Measurements from ENCODE around the gene OCA2.

The OCA2 gene

GRCh38 chr15:28105224-28105791, 6.2 kb upstream of the OCA2 start:
- no peak for ATAC-seq (ENCODE audit: low read depth)
- Mint-ChIP-seq H3K27ac (no peak overlapping the region), H3K4me3 (peak overlapping the region; percentile 46), H3K4me1 (peaks cover 21% of the 10 kb centered on the region), H3K27me3 (peaks cover 26% of the 10 kb centered on the region), H3K9me3 (no peaks in the 10 kb centered on the region), H3K36me3 (peaks cover 5% of the 10 kb centered on the region)
- no peak for DNase-seq (ENCODE audit: low spot score in 2 of 2)

- no peak for ATAC-seq (ENCODE audit: low read depth)
- peaks cover 6% of the 10 kb centered on the region for H3K36me3 Mint-ChIP-seq
- no peak for DNase-seq (ENCODE audit: low spot score in 2 of 2)
- peaks cover 35% of the 10 kb centered on the region for H3K27me3 Mint-ChIP-seq
- H3K4me1 Mint-ChIP-seq: peaks cover 29% of the 10 kb centered on the region
- no peak overlapping the region for H3K27ac Mint-ChIP-seq
- no peaks in the 10 kb centered on the region for H3K9me3 Mint-ChIP-seq
- H3K4me3 Mint-ChIP-seq: no peak overlapping the region
These were observed 5.2 kb upstream of the OCA2 start for GRCh38 chr15:28104326-28104725.

GRCh38 chr15:28103831-28104230, 4.7 kb upstream of the OCA2 start:
- Mint-ChIP-seq H3K9me3 (no peaks in the 10 kb centered on the region), H3K27me3 (peaks cover 37% of the 10 kb centered on the region), H3K36me3 (peaks cover 6% of the 10 kb centered on the region), H3K27ac (no peak overlapping the region), H3K4me3 (no peak overlapping the region), H3K4me1 (peaks cover 29% of the 10 kb centered on the region)
- DNase-seq (ENCODE audit: low spot score in 2 of 2) (no peak), ATAC-seq (ENCODE audit: low read depth) (no peak)

DNA sequence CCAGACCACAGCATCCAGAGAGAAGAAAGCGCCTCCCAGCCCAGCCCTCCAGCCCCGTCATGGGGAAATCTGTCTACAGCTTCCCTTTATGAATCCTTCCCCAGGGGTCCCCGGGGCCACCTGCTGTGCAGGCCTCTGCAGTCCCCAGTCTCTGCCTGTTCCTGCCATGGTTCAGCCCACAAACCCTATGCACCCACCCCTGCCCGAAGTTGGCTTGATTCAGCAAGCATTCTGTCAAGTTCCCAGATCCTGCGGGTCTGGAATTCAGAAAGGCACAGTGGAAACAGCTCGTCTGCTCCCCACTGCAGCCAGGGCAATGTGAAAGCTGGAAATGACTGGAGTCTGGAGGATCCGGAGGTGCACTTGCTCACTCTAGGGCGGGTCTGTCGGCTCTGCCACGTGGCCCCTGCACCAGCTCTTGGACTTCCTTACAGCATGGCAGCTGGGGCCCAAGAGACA, 2.9 kb upstream of the OCA2 start:
- Mint-ChIP-seq H3K9me3 (no peaks in the 10 kb centered on the region), H3K4me1 (peaks cover 32% of the 10 kb centered on the region), H3K27ac (no peak overlapping the region), H3K27me3 (peaks cover 43% of the 10 kb centered on the region), H3K4me3 (no peak overlapping the region), H3K36me3 (peaks cover 6% of the 10 kb centered on the region)
- DNase-seq (ENCODE audit: low spot score in 2 of 2) (no peak), ATAC-seq (ENCODE audit: low read depth) (no peak)

DNA sequence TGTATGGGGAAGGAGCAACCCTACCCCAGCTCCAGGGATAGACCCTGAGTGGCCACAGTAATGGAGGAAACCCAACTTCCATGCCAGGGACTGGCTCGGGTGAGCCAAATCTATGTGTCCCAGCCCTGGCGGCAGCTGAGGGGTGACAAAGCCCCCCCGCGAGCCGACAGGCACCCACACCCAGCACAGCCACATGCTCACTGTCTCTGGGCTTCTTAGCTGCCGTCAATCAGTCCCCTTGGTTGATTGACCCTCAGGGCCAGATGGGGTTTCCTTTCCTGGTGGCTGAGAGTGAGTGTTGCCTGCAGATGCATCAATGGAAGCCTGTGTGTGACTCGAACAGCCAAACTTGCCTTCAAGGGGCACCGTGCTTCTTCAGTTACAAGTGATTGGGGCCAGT, 2.1 kb upstream of the OCA2 start:
- ATAC-seq (ENCODE audit: low read depth) (no peak), DNase-seq (ENCODE audit: low spot score in 2 of 2) (no peak)
- no peaks in the 10 kb centered on the region for H3K9me3 Mint-ChIP-seq
- peaks cover 6% of the 10 kb centered on the region for H3K36me3 Mint-ChIP-seq
- H3K27ac Mint-ChIP-seq: no peak overlapping the region
- H3K27me3 Mint-ChIP-seq: peaks cover 43% of the 10 kb centered on the region
- H3K4me1 Mint-ChIP-seq: peaks cover 32% of the 10 kb centered on the region
- H3K4me3 Mint-ChIP-seq: no peak overlapping the region

GRCh38 chr15:28100516-28101195, 1.5 kb upstream of the OCA2 start:
- DNase-seq (ENCODE audit: low spot score in 2 of 2): no peak
- H3K27me3 Mint-ChIP-seq: peaks cover 39% of the 10 kb centered on the region

DNA sequence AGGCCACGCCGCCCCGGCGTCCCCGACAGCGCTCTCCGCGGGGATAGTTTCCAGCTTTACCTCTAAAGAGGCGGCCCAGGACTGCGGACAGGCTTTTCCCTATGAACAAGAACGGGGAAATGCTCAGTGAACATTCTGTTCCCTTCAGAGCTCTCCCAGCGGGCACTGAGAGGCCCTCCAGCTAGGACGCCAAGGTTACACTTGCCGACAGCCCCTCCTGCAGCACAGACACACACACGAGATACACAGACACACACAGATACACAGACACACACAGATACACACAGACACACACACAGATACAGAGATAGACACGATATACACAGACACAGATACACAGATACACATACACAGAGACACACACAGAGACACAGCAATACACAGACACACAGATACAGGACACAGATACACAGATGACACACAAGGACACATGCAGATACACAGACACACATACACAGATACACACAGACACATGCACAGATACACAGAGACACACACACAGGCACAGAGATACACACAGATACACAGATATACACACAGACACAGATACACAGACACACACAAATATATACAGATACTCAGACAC, 533 bp upstream of the OCA2 start:
- H3K27ac Mint-ChIP-seq: no peak overlapping the region
- H3K4me3 Mint-ChIP-seq: peak overlapping the region; percentile 47
- no peak for ATAC-seq (ENCODE audit: low read depth)
- H3K4me1 Mint-ChIP-seq: peaks cover 18% of the 10 kb centered on the region
- H3K9me3 Mint-ChIP-seq: no peaks in the 10 kb centered on the region
- H3K27me3 Mint-ChIP-seq: peaks cover 29% of the 10 kb centered on the region
- no peak for DNase-seq (ENCODE audit: low spot score in 2 of 2)
- peaks cover 3% of the 10 kb centered on the region for H3K36me3 Mint-ChIP-seq

More at GRCh38 chr15:28100516-28101195, 1.5 kb upstream of the OCA2 start:
- Mint-ChIP-seq H3K27ac (no peak overlapping the region), H3K4me1 (peaks cover 28% of the 10 kb centered on the region), H3K4me3 (no peak overlapping the region), H3K36me3 (peaks cover 6% of the 10 kb centered on the region), H3K9me3 (no peaks in the 10 kb centered on the region)
- no peak for ATAC-seq (ENCODE audit: low read depth)

DNA sequence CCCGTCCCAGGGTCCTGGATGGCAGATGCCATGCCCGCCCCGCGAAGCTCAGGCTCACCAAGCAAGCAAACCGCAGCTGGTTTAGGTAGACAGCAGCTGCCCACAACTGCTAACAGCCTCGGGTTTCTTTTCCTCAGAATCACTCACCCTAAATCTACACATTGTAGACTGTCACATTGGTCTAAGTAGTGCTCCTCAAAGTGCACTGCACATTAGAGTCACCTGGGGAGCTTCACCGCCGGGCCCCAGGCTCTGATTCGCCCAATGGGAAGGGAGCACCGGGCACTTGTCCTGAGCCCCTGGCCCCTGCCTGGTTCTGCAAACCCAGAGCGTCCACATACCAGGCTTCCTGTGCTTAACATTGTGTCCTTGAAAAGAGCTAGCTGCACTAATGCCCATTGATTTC, 752 bp downstream of the OCA2 start:
- DNase-seq (ENCODE audit: low spot score in 2 of 2): no peak
- no peak for ATAC-seq (ENCODE audit: low read depth)
- Mint-ChIP-seq H3K9me3 (no peaks in the 10 kb centered on the region), H3K4me3 (peak overlapping the region; percentile 52), H3K36me3 (peaks cover 1% of the 10 kb centered on the region), H3K27me3 (peaks cover 28% of the 10 kb centered on the region), H3K27ac (no peak overlapping the region), H3K4me1 (peaks cover 19% of the 10 kb centered on the region)

DNA sequence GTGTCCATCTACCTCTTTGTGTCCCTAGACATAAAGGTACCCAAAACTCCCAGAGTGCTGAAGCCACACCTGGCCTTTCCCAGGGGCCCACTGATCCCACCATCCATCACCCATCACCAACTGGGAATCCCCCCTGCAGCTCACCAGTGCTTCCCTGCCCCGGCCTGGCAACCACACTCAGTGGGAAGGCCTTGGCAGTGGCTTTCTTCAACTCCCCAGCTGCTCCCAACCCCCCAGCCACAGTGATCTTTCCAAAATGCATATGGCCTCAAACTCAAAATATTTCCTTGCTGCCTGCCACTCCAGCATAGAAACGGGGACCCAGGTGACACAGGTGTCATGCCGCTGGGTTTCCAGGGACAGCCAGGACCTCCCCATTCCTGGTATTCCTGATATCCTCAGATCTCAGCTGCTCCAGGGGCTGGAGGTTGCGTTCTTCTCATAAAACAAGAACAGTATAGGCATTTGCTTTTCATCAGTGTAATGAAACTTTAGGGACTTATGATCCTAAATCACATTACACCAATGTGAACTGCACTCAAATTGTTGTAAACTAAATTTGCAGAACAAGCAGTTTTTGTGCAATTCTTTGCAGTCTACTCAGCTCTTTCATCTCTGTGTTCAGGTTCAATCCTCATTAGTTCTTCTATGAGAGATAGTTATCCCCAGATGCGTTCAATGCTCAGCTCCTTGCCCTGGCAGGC, 1.3 kb downstream of the OCA2 start:
- Mint-ChIP-seq H3K4me3 (peak overlapping the region; percentile 52), H3K36me3 (peaks cover 1% of the 10 kb centered on the region), H3K9me3 (peaks cover under 1% of the 10 kb centered on the region), H3K4me1 (peaks cover 19% of the 10 kb centered on the region), H3K27me3 (peaks cover 27% of the 10 kb centered on the region), H3K27ac (no peak overlapping the region)
- ATAC-seq (ENCODE audit: low read depth): no peak
- no peak for DNase-seq (ENCODE audit: low spot score in 2 of 2)

DNA sequence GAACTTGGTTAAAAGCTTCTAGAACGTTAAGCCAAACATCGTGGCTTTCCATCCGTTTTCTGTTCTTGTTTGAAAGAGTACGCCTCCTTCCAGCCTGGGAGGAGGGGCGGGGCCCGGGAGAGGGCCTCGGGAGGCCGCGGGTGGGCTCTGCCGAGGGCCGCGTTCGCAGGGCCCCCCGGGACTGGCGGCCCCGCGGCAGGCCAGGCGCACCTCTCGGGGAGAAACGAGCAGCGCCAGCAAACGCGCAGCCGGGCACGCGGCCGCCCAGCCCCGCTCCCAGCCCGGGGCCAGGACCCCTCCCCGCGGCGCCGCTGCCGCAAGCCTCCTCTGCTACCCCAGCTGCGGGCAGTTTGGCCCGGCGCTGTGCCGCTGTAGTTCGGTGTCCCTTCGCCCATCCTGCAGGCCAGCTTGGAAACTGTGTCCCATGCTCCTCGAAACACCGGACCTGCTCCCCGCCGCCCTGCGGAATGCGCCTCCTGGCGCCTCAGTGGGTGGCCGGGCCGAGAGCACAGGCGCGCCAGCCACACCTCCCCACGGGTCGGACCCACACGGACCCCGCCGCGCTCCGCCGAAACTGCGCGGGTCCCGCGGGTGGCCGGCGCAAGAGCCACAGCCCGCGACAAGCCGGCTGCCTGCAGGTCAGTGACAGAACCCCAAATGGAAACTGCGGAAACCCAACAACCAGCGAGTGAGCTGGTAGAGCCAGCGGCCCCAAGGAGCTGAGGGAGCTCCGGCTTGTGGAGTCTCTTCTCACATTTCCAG, 2.3 kb downstream of the OCA2 start:
- peaks cover 1% of the 10 kb centered on the region for H3K36me3 Mint-ChIP-seq
- peaks cover 19% of the 10 kb centered on the region for H3K4me1 Mint-ChIP-seq
- H3K4me3 Mint-ChIP-seq: peak overlapping the region; percentile 84
- peaks cover 31% of the 10 kb centered on the region for H3K27me3 Mint-ChIP-seq
- H3K9me3 Mint-ChIP-seq: peaks cover 2% of the 10 kb centered on the region
- no peak for ATAC-seq (ENCODE audit: low read depth)
- no peak overlapping the region for H3K27ac Mint-ChIP-seq
- no peak for DNase-seq (ENCODE audit: low spot score in 2 of 2)

GRCh38 chr15:28096411-28096669, 2.8 kb downstream of the OCA2 start:
- H3K9me3 Mint-ChIP-seq: peaks cover 2% of the 10 kb centered on the region
- DNase-seq (ENCODE audit: low spot score in 2 of 2) (no peak), ATAC-seq (ENCODE audit: low read depth) (no peak)
- peaks cover 1% of the 10 kb centered on the region for H3K36me3 Mint-ChIP-seq
- H3K4me1 Mint-ChIP-seq: peaks cover 19% of the 10 kb centered on the region
- peaks cover 31% of the 10 kb centered on the region for H3K27me3 Mint-ChIP-seq
- H3K27ac Mint-ChIP-seq: no peak overlapping the region
- H3K4me3 Mint-ChIP-seq: peak overlapping the region; percentile 84

GRCh38 chr15:28094732-28095521, 4.2 kb downstream of the OCA2 start:
- peaks cover 14% of the 10 kb centered on the region for H3K4me1 Mint-ChIP-seq
- peak; percentile 10 to 37 for DNase-seq (ENCODE audit: low spot score in 2 of 2)
- H3K27me3 Mint-ChIP-seq: peaks cover 30% of the 10 kb centered on the region
- peak overlapping the region; percentile 84 for H3K4me3 Mint-ChIP-seq
- H3K9me3 Mint-ChIP-seq: peaks cover 11% of the 10 kb centered on the region
- no peak overlapping the region for H3K27ac Mint-ChIP-seq
- peaks cover 4% of the 10 kb centered on the region for H3K36me3 Mint-ChIP-seq
- ATAC-seq (ENCODE audit: low read depth): no peak

DNA sequence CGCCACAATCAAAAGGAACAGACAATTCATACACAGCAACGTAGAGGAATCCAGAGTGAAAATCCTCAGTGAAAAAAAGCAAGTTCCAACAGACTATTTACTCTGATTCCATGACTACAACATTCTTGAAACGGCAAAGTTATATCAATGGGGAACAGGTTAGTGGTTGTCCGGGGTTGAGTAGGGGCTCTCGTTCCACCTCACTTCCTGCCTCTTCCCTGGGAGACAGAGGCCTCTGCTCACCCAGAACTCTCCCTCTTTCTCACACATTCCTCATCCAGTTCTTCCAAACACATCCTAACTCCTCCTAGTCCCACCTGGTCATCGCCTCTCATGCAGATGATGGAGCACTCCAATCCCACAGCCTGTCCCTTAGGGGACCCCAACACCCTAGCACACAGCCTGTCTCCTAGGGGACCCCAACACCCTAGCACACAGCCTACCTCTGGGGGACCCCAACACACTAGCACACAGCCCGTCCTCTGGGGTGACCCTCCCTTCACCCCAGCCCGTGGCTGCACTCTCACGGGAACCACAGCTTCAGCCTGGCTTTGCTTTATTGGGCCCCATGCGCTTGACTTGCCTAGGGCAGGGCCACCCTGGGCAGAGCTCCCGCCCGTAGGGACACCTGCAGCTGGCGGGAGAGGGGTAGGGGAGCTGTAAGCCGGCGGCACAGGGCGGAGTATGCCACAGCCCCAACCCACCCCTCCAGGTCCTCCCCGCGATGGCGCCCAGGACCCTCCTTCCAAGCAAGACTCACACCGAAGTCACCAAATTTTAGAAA, 5.2 kb downstream of the OCA2 start:
- Mint-ChIP-seq H3K27ac (no peak overlapping the region), H3K4me3 (no peak overlapping the region), H3K36me3 (peaks cover 2% of the 10 kb centered on the region), H3K27me3 (peaks cover 27% of the 10 kb centered on the region), H3K4me1 (peaks cover 10% of the 10 kb centered on the region), H3K9me3 (peaks cover 14% of the 10 kb centered on the region)
- DNase-seq (ENCODE audit: low spot score in 2 of 2): no peak
- ATAC-seq (ENCODE audit: low read depth): no peak

Measured in memory B cell (primary cell).